ENCODE measurements around the gene HOXA5. TPM values are rescaled to one million over a fixed set of nuclear protein-coding genes. Genes with fewer than 3 reads are reported as not detected.

HOXA5 gene
- total RNA-seq, 4 donors from 2014 or later: 18.3 to 89.8 (median 31.6) TPM

- intact Hi-C loops (cut with DNase I; ENCODE audit: low total_unique reads): loop anchor here (5.0 kb wide), 1 partner anchor 38 kb away; the partner anchor contains the start of gene HOXA6
- in situ Hi-C loops (cut with MboI; ENCODE audit: low pct_ligation_motif_present in 1 of 4, low pct_unique_long_range_greater_than_20kb in 1 of 4, low sequenced_read_pairs in 3 of 4): no loop called here
- TF ChIP-seq POLR2A (IDR thresholded peaks at IDR 0.05): no peak
- no peak for TF ChIP-seq POLR2AphosphoS5 (IDR thresholded peaks at IDR 0.05)
- TF ChIP-seq EP300 (IDR thresholded peaks at IDR 0.05; ENCODE audit: low read depth): no peak
- no peak for TF ChIP-seq CTCF (IDR thresholded peaks at IDR 0.05)
- H3K4me1 ChIP-seq: peaks cover 10 to 90% (median 59%) of the 10 kb centered on the region in 4 donors
- WGBS, 2 donors (ENCODE audit: low coverage in 1 of 2): 86% methylated on average over 4 of the region's 4 CpGs; no CpG with 5 or more reads in 1 of the 2 donors
- peak overlapping the region; percentile 90 to 96 (median 92) for H3K27ac ChIP-seq
- H3K36me3 ChIP-seq: no peaks in the 10 kb centered on the region
- DNase-seq: no peak
- H3K4me3 ChIP-seq: no peak overlapping the region
- H3K9me3 ChIP-seq: no peaks in the 10 kb centered on the region
- no peaks in the 10 kb centered on the region for H3K27me3 ChIP-seq
Measured at GRCh38 chr7:27109466-27110185, 33.9 kb downstream of the HOXA5 start.

- Histone ChIP-seq H3K9me3 (no peaks in the 10 kb centered on the region), H3K36me3 (no peaks in the 10 kb centered on the region), H3K4me1 (peaks cover 10 to 94% (median 54%) of the 10 kb centered on the region in 4 donors), H3K4me3 (peak overlapping the region in 3 of 4 donors; percentile 2 to 36 (median 27)), H3K27me3 (no peaks in the 10 kb centered on the region), H3K27ac (peak overlapping the region; percentile 90 to 96 (median 92))
- TF ChIP-seq CTCF (IDR thresholded peaks at IDR 0.05) (peak in 2 of 5 experiments; percentile 23 to 26), POLR2A (IDR thresholded peaks at IDR 0.05) (peak; percentile 67), EP300 (IDR thresholded peaks at IDR 0.05; ENCODE audit: low read depth) (no peak), POLR2AphosphoS5 (IDR thresholded peaks at IDR 0.05) (peak; percentile 69 to 77 (median 76))
- WGBS, 2 donors (ENCODE audit: low coverage in 1 of 2): 35 to 45% methylated on average over 2 to 41 of the region's 41 CpGs
- intact Hi-C loops (cut with DNase I; ENCODE audit: low total_unique reads) (loop anchor here (5.0 kb wide), 1 partner anchor 39 kb away; the partner anchor contains the start of gene HOXA6), in situ Hi-C loops (cut with MboI; ENCODE audit: low pct_ligation_motif_present in 1 of 4, low pct_unique_long_range_greater_than_20kb in 1 of 4, low sequenced_read_pairs in 3 of 4) (no loop called here)
- peak; percentile 63 for DNase-seq
Measured at GRCh38 chr7:27108390-27109127, 34.9 kb downstream of the HOXA5 start.

- Histone ChIP-seq H3K27me3 (no peaks in the 10 kb centered on the region), H3K9me3 (no peaks in the 10 kb centered on the region), H3K36me3 (no peaks in the 10 kb centered on the region), H3K4me3 (peak overlapping the region in 3 of 4 donors; percentile 2 to 36 (median 27)), H3K4me1 (peaks cover 9 to 95% (median 47%) of the 10 kb centered on the region in 4 donors), H3K27ac (peak overlapping the region; percentile 90 to 96 (median 92))
- WGBS, 2 donors (ENCODE audit: low coverage in 1 of 2): 38 to 39% methylated on average over 7 to 36 of the region's 47 CpGs
- peak; percentile 41 for DNase-seq
- TF ChIP-seq POLR2AphosphoS5 (IDR thresholded peaks at IDR 0.05) (peak in 1 of 3 donors; percentile 22), CTCF (IDR thresholded peaks at IDR 0.05) (no peak), POLR2A (IDR thresholded peaks at IDR 0.05) (peak; percentile 31), EP300 (IDR thresholded peaks at IDR 0.05; ENCODE audit: low read depth) (no peak)
- in situ Hi-C loops (cut with MboI; ENCODE audit: low pct_ligation_motif_present in 1 of 4, low pct_unique_long_range_greater_than_20kb in 1 of 4, low sequenced_read_pairs in 3 of 4) (no loop called here), intact Hi-C loops (cut with DNase I; ENCODE audit: low total_unique reads) (loop anchor here (5.0 kb wide), 1 partner anchor 40 kb away; the partner anchor contains the start of gene HOXA6)
Measured at GRCh38 chr7:27107391-27108381, 35.8 kb downstream of the HOXA5 start.
